NB4 (cell line): ENCODE measurements around the gene SPEM1.

ENCODE experiments used
- DNase-seq: peaks from one replicate; pipeline ENCODE4 v3.0.0; 2010; ENCODE audit warnings: low read depth
- H3K4me3 ChIP-seq: one replicate; pipeline ENCODE4 v1.5.1; 2011; ENCODE audit warnings: mild to moderate bottlenecking, low read depth, low read length, moderate library complexity
- MYC ChIP-seq: IDR thresholded peaks from 2 replicates; pipeline ENCODE4 v1.6.1; 2011; ENCODE audit warnings: low read depth, low read length
- POLR2A ChIP-seq: IDR thresholded peaks from 2 replicates; pipeline ENCODE4 v1.6.1; 2011; ENCODE audit warnings: mild to moderate bottlenecking; ENCODE audit not compliant: insufficient read length; ENCODE audit errors: extremely low read depth
- TF ChIP-seq, protein P1 (sequence below): IDR thresholded peaks from 2 replicates; pipeline ENCODE4 v1.6.1; 2011; ENCODE audit warnings: low read depth, low read length
- TF ChIP-seq, protein P2 (sequence below): IDR thresholded peaks from one replicate; pipeline ENCODE4 v1.5.1; 2012; ENCODE audit warnings: low read depth, low read length

SPEM1 gene

GRCh38 chr17:7403977-7404736 lies 16.0 kb upstream of the SPEM1 start, which contains the start of gene TMEM256:
Gene TMEM256, minus strand, starts transcription at chr17:7404097. Its CDS starts 13 bp downstream, at chr17:7404084.
- peak; percentile 97 for DNase-seq
- TF ChIP-seq, protein P1, sequence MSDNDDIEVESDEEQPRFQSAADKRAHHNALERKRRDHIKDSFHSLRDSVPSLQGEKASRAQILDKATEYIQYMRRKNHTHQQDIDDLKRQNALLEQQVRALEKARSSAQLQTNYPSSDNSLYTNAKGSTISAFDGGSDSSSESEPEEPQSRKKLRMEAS: no peak
- TF ChIP-seq POLR2A: peak; percentile 71

DNA sequence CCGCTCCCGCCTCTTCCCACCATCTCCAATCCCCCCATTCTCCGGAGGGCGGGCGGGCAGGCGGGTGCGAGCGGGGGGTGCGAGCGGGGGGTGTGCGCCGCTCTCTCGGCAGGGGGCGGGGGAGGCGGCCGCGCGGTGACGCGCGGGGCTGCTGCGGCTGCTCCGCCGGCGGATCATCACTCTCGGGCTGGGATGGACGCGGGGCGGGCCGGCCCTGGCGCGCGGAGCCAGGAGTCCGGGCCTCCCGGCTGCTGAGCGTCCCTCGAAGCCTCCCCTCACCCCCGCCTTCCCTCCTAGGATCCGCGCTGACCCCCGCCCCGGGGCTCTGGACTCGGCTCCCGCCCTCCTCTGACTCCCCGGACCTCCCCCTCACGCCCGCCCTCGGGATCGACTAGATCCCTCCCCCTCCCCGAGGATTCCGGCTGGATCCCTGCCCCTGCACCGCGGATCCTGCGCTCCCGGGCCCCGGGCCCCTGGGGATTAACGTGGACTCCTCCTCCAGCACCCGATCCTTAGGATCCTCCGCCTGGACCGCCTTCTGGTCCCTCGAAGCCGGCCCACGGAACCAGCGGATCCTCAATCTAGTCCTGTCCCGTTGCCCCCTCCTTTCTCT lies 15.3 kb upstream of the SPEM1 start:
- H3K4me3 ChIP-seq: peak overlapping the region; percentile 42
- TF ChIP-seq MYC (no peak), POLR2A (peak; percentile 8)
- TF ChIP-seq, protein P2, sequence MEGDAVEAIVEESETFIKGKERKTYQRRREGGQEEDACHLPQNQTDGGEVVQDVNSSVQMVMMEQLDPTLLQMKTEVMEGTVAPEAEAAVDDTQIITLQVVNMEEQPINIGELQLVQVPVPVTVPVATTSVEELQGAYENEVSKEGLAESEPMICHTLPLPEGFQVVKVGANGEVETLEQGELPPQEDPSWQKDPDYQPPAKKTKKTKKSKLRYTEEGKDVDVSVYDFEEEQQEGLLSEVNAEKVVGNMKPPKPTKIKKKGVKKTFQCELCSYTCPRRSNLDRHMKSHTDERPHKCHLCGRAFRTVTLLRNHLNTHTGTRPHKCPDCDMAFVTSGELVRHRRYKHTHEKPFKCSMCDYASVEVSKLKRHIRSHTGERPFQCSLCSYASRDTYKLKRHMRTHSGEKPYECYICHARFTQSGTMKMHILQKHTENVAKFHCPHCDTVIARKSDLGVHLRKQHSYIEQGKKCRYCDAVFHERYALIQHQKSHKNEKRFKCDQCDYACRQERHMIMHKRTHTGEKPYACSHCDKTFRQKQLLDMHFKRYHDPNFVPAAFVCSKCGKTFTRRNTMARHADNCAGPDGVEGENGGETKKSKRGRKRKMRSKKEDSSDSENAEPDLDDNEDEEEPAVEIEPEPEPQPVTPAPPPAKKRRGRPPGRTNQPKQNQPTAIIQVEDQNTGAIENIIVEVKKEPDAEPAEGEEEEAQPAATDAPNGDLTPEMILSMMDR: no peak
- DNase-seq: peak; percentile 13

More at GRCh38 chr17:7403977-7404736, 16.0 kb upstream of the SPEM1 start, which contains the start of gene TMEM256:
- peak within 1 kb of the TSS; percentile 68 for H3K4me3 ChIP-seq

- TF ChIP-seq, protein P1: no peak
- TF ChIP-seq POLR2A (no peak), MYC (no peak)
- TF ChIP-seq, protein P2: no peak
- H3K4me3 ChIP-seq: no peak overlapping the region
- DNase-seq: no peak
Observed at GRCh38 chr17:7405350-7406234, 14.5 kb upstream of the SPEM1 start.

GRCh38 chr17:7406235-7406825 lies 13.8 kb upstream of the SPEM1 start:
- no peak overlapping the region for H3K4me3 ChIP-seq
- DNase-seq: no peak
- TF ChIP-seq, protein P1: no peak
- TF ChIP-seq MYC (no peak), POLR2A (no peak)
- TF ChIP-seq, protein P2: no peak

DNA sequence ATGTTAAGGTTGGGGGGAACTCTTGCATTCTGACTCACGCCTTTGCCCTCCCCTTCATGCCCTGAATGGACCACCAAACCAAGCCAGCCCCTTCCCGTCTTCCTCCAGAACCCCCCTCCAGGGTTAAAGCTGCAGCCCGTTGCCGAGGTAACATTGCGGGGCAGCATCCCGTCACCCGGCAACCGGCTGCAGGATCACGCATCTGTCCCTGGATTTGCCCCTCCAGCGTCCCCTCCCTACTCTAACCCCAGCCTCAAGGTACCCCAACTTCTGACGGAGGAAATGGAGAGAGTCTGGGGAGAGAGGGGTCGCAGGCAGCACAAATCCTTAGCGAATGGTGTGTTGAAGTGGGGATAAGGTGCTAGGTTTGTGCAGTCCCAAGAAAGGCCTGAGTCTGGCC lies 13.0 kb upstream of the SPEM1 start:
- no peak for DNase-seq
- no peak overlapping the region for H3K4me3 ChIP-seq
- no peak for TF ChIP-seq MYC
- TF ChIP-seq, protein P1: no peak
- no peak for TF ChIP-seq POLR2A
- TF ChIP-seq, protein P2: no peak
